Astrocyte (in vitro differentiated cells and primary cell): ENCODE measurements around the gene ATP10D. TPM values are rescaled to one million over a fixed set of nuclear protein-coding genes. Genes with fewer than 3 reads are reported as not detected.

Experiments
- DNase-seq: peaks from one replicate; pipeline ENCODE4 v3.0.0-alpha.2; 2010; ENCODE audit warnings: low read depth
- FAIRE-seq: peaks from 2 replicates; lab custom pipeline; 2011; peaks lifted over from hg19 to GRCh38; lab: Jason Lieb, UNC
- H2AFZ ChIP-seq: 2 replicates; pipeline ENCODE4 v1.6.0; 2012; ENCODE audit warnings: low read depth, low read length, inconsistent platforms
- H3K27ac ChIP-seq: 2 replicates; pipeline ENCODE4 v1.5.1; 2011; ENCODE audit warnings: low read depth, low read length, inconsistent platforms
- H3K27me3 ChIP-seq: 2 replicates; pipeline ENCODE4 v1.6.0; 2011; ENCODE audit warnings: low read length, inconsistent platforms; ENCODE audit not compliant: insufficient read depth
- H3K36me3 ChIP-seq: 2 replicates; pipeline ENCODE4 v1.5.1; 2011; ENCODE audit warnings: low read length, inconsistent platforms; ENCODE audit not compliant: insufficient read depth
- H3K4me1 ChIP-seq: 2 replicates; pipeline ENCODE4 v1.5.1; 2011; ENCODE audit warnings: low read length, inconsistent platforms; ENCODE audit not compliant: insufficient read depth
- H3K4me2 ChIP-seq: 2 replicates; pipeline ENCODE4 v1.6.0; 2012; ENCODE audit warnings: low read length, inconsistent platforms
- H3K4me3 ChIP-seq: 2 replicates; pipeline ENCODE4 v1.5.1; 2011; ENCODE audit warnings: low read depth, mild to moderate bottlenecking, low read length, inconsistent platforms; ENCODE audit not compliant: insufficient read depth
- H3K79me2 ChIP-seq: 2 replicates; pipeline ENCODE4 v1.6.0; 2012; ENCODE audit warnings: mild to moderate bottlenecking, low read length, inconsistent platforms; ENCODE audit not compliant: insufficient read depth
- H3K9ac ChIP-seq: 2 replicates; pipeline ENCODE4 v1.6.0; 2012; ENCODE audit warnings: mild to moderate bottlenecking, low read length, inconsistent platforms
- H3K9me3 ChIP-seq: 2 replicates; pipeline ENCODE4 v1.5.1; 2012; ENCODE audit warnings: low read depth, mild to moderate bottlenecking, low read length, inconsistent platforms; ENCODE audit not compliant: insufficient read depth
- H4K20me1 ChIP-seq: 2 replicates; pipeline ENCODE4 v1.6.0; 2012; ENCODE audit warnings: low read length, inconsistent platforms; ENCODE audit not compliant: insufficient read depth
- H3K27ac Mint-ChIP-seq: one replicate; pipeline ENCODE4 v1.8.0; 2021; ENCODE audit warnings: mild to moderate bottlenecking, mixed read lengths; ENCODE audit not compliant: unreplicated experiment
- H3K27me3 Mint-ChIP-seq: one replicate; pipeline ENCODE4 v1.8.0; 2021; ENCODE audit warnings: low read depth, mixed read lengths; ENCODE audit not compliant: unreplicated experiment
- H3K36me3 Mint-ChIP-seq: one replicate; pipeline ENCODE4 v1.8.0; 2021; ENCODE audit warnings: low read depth, mixed read lengths; ENCODE audit not compliant: unreplicated experiment
- H3K4me1 Mint-ChIP-seq: one replicate; pipeline ENCODE4 v1.8.0; 2021; ENCODE audit warnings: low read depth, mixed read lengths; ENCODE audit not compliant: unreplicated experiment
- H3K4me3 Mint-ChIP-seq: one replicate; pipeline ENCODE4 v1.8.0; 2021; ENCODE audit warnings: mild to moderate bottlenecking, moderate library complexity, mixed read lengths; ENCODE audit not compliant: unreplicated experiment
- H3K9me3 Mint-ChIP-seq: one replicate; pipeline ENCODE4 v1.8.0; 2021; ENCODE audit warnings: mild to moderate bottlenecking, mixed read lengths; ENCODE audit not compliant: unreplicated experiment
- CTCF ChIP-seq: IDR thresholded peaks from 2 replicates; pipeline ENCODE4 v1.5.1; 2011; ENCODE audit warnings: low read depth, mild to moderate bottlenecking, inconsistent platforms, low read length, moderate library complexity; ENCODE audit not compliant: insufficient read depth
- EZH2 ChIP-seq: IDR thresholded peaks from 2 replicates; pipeline ENCODE4 v1.6.1; 2012; ENCODE audit warnings: mild to moderate bottlenecking, low read length, inconsistent platforms; ENCODE audit not compliant: insufficient read depth
- total RNA-seq: library from RNA; stranded (reverse); gene quantifications from 2 replicates; pipeline ENCODE4 v1.2.1, GENCODE V29; 2021

ATP10D gene
- total RNA-seq, 1 donor from 2014 or later, result 75.8 TPM

GRCh38 chr4:47566566-47566965 lies 81.5 kb downstream of the ATP10D start:
- H3K4me2 ChIP-seq, result no peak overlapping the region
- H3K79me2 ChIP-seq, result no peaks in the 10 kb centered on the region
- Mint-ChIP-seq H3K9me3 (no peaks in the 10 kb centered on the region), H3K4me1 (peaks cover 15% of the 10 kb centered on the region), H3K4me3 (no peak overlapping the region), H3K27me3 (no peaks in the 10 kb centered on the region), H3K27ac (no peak overlapping the region), H3K36me3 (peaks cover 35% of the 10 kb centered on the region)
- no peaks in the 10 kb centered on the region for H4K20me1 ChIP-seq
- H3K9me3 ChIP-seq, result no peaks in the 10 kb centered on the region
- FAIRE-seq, result no peak
- no peaks in the 10 kb centered on the region for H3K27me3 ChIP-seq
- H3K27ac ChIP-seq, result no peak overlapping the region
- H3K9ac ChIP-seq, result no peak overlapping the region
- DNase-seq, result no peak
- TF ChIP-seq CTCF, result no peak
- no peak overlapping the region for H3K4me3 ChIP-seq
- H3K36me3 ChIP-seq, result peaks cover 27% of the 10 kb centered on the region
- no peak overlapping the region for H2AFZ ChIP-seq
- peaks cover 10% of the 10 kb centered on the region for H3K4me1 ChIP-seq

GRCh38 chr4:47566969-47567368 lies 81.9 kb downstream of the ATP10D start:
- H3K36me3 Mint-ChIP-seq, result peaks cover 38% of the 10 kb centered on the region
- no peak for FAIRE-seq
- H3K4me2 ChIP-seq, result no peak overlapping the region
- no peak overlapping the region for H2AFZ ChIP-seq
- DNase-seq, result no peak
- no peaks in the 10 kb centered on the region for H4K20me1 ChIP-seq
- no peaks in the 10 kb centered on the region for H3K79me2 ChIP-seq
- H3K9me3 ChIP-seq, result no peaks in the 10 kb centered on the region
- no peak overlapping the region for H3K4me3 Mint-ChIP-seq
- H3K36me3 ChIP-seq, result peaks cover 28% of the 10 kb centered on the region
- H3K27me3 ChIP-seq, result no peaks in the 10 kb centered on the region
- H3K27ac ChIP-seq, result no peak overlapping the region
- no peaks in the 10 kb centered on the region for H3K27me3 Mint-ChIP-seq
- no peak overlapping the region for H3K27ac Mint-ChIP-seq
- H3K4me1 ChIP-seq, result peaks cover 10% of the 10 kb centered on the region
- H3K4me3 ChIP-seq, result no peak overlapping the region
- no peak overlapping the region for H3K9ac ChIP-seq
- H3K4me1 Mint-ChIP-seq, result peaks cover 15% of the 10 kb centered on the region
- H3K9me3 Mint-ChIP-seq, result no peaks in the 10 kb centered on the region
- TF ChIP-seq EZH2, result no peak
- no peak for TF ChIP-seq CTCF

GRCh38 chr4:47567511-47567910 lies 82.4 kb downstream of the ATP10D start:
- Histone ChIP-seq H4K20me1 (no peaks in the 10 kb centered on the region), H3K4me1 (peaks cover 10% of the 10 kb centered on the region), H2AFZ (no peak overlapping the region), H3K27ac (no peak overlapping the region), H3K4me3 (no peak overlapping the region), H3K4me2 (no peak overlapping the region), H3K27me3 (no peaks in the 10 kb centered on the region), H3K79me2 (no peaks in the 10 kb centered on the region), H3K36me3 (peaks cover 26% of the 10 kb centered on the region), H3K9me3 (no peaks in the 10 kb centered on the region), H3K9ac (no peak overlapping the region)
- Mint-ChIP-seq H3K27ac (no peak overlapping the region), H3K27me3 (no peaks in the 10 kb centered on the region), H3K36me3 (peaks cover 36% of the 10 kb centered on the region), H3K4me1 (peaks cover 11% of the 10 kb centered on the region), H3K4me3 (no peak overlapping the region), H3K9me3 (no peaks in the 10 kb centered on the region)
- DNase-seq (no peak), FAIRE-seq (no peak)
- TF ChIP-seq EZH2, result no peak
- no peak for TF ChIP-seq CTCF
